Fibroblast of skin of left biceps (primary cell): Measurements from ENCODE around the gene EPN3.

Experiments
- DNase-seq, 2 experiments: peaks; one replicate each; pipeline ENCODE4 v3.0.0-alpha.2; 2013; ENCODE audit warnings: low read depth in 2 of 2

The EPN3 gene

DNA sequence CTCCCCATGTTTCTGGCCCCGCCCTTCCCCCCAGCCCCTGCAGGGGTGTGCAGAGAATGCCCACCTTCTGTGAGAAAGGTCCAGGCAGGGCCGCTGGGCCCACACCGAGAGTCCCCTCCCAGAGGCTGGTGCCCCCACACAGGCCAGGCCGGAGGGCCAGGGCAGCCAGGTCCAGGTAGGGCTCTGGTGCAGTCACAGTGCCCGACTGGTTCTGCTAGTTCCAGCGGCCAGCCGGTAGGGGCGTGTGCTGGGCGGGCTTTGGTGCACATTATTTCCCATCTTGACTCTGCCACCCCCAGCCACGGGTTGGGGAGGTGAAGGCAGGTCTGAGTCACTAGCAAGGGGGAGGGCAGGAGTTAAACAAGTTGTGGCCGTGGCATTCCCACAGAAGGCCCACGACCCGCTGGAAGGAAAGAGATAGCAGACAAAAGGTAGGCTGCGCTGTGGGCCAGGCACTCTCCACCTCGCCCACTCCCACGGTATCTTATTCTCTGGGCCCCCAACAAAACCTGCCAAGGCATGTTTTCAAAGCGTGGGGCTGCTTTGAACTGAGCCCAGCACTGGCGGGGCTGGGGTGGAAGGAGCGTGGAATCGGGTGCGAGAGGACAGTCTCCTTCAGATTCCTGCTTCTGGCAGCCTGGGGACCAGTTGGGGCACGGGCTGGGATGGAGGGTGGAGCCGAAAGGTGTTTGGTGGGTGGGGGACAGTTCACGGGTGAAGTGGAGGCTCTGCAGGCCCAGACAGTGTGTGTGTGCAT is 1.9 kb downstream of the EPN3 start:
- DNase-seq: no peak

GRCh38 chr17:50534979-50535326 is 2.4 kb downstream of the EPN3 start:
- no peak for DNase-seq

- no peak for DNase-seq
Observed at GRCh38 chr17:50535407-50535806, 2.9 kb downstream of the EPN3 start.

- DNase-seq: no peak
Observed at GRCh38 chr17:50536683-50537646, 4.4 kb downstream of the EPN3 start.

DNA sequence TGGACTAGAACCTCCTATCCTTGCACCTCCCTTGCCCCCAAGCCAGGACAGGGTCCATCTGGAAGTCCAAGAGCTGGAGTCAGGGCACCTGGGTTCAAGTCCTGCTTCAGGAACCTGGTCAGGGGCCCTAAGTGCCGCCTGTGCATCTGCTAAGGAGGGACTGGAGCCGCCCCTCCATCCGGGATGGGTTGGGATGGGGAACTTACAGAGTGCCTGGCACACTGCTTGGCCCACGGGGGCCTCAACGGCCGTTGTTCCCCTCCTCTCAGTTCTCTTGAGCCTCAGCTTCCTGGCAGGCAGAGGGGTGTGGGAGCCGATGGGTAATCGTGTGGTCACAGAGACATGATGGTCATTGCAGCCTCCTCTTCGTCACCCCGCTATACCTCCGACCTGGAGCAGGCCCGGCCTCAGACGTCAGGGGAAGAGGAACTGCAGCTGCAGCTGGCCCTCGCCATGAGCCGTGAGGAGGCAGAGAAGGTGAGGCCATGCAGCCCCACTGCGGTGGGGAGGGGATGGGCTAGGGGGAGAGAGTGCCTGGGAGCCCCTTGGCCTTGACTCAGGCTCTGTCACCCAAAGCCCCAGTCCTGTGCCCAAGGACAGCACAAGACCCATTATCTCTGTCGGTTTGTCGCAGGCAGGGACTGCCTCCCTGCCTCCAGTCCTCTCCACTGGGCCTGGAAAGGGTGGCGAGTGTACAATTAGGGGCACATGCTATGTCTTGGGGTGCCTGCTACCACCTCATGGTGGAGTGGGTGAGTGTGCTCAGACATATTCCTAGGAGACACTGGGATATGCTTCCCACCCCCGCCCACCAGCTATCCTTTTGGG is 5.4 kb downstream of the EPN3 start:
- DNase-seq: no peak

- DNase-seq: no peak
Observed at GRCh38 chr17:50538549-50539410, 6.2 kb downstream of the EPN3 start.

GRCh38 chr17:50539762-50540559 is 7.4 kb downstream of the EPN3 start:
- DNase-seq: no peak

- DNase-seq: no peak
Observed at GRCh38 chr17:50540560-50541401, 8.2 kb downstream of the EPN3 start.

DNA sequence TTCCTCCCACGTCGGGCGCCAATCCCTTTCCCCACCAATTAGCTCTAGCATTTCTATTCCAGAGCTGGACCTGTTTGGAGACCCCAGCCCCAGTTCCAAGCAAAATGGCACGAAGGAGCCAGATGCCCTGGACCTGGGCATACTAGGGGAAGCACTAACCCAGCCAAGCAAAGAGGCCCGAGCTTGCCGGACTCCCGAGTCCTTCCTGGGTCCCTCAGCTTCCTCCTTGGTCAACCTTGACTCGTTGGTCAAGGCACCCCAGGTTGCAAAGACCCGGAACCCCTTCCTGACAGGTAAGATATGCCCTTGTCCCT is 8.8 kb downstream of the EPN3 start:
- DNase-seq: no peak

DNA sequence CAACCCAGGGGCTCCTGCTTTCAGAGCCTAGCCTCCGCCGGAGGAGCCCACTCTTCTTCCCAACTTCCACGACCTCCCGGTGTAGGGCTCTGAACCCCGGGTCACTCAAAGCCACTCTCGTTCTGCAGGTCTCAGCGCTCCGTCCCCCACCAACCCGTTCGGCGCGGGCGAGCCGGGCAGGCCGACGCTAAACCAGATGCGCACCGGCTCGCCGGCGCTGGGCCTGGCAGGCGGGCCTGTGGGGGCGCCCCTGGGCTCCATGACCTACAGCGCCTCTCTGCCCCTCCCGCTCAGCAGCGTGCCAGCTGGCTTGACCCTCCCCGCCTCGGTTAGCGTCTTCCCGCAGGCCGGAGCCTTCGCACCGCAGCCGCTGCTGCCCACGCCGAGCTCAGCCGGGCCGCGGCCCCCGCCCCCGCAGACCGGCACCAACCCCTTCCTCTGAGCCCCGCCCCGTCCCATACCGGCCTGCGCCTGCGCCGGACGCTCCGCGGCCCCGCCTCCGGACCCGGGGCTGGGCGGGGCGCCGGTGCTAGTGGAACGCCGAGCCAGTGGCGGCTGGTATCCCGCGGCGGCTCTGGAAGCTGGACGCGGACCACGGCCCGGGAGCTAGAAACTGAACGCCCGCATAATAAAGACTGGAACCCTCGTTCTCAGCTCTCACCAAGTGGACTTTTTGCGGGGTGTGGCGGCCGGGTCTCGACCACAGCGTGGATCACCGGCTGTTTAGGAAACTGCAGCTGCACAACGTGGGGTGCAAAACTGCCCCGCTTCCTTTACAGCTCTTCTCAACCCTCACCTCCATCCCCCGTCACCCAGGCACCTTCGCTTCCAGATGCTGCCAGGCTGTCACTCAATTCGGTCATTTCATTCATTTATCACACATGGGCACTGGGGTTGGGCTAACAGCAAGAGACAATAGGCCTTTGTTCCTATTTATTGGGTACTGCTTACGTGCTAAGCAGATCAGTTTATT is 9.5 kb downstream of the EPN3 start:
- peak; percentile 28 to 36 for DNase-seq

DNA sequence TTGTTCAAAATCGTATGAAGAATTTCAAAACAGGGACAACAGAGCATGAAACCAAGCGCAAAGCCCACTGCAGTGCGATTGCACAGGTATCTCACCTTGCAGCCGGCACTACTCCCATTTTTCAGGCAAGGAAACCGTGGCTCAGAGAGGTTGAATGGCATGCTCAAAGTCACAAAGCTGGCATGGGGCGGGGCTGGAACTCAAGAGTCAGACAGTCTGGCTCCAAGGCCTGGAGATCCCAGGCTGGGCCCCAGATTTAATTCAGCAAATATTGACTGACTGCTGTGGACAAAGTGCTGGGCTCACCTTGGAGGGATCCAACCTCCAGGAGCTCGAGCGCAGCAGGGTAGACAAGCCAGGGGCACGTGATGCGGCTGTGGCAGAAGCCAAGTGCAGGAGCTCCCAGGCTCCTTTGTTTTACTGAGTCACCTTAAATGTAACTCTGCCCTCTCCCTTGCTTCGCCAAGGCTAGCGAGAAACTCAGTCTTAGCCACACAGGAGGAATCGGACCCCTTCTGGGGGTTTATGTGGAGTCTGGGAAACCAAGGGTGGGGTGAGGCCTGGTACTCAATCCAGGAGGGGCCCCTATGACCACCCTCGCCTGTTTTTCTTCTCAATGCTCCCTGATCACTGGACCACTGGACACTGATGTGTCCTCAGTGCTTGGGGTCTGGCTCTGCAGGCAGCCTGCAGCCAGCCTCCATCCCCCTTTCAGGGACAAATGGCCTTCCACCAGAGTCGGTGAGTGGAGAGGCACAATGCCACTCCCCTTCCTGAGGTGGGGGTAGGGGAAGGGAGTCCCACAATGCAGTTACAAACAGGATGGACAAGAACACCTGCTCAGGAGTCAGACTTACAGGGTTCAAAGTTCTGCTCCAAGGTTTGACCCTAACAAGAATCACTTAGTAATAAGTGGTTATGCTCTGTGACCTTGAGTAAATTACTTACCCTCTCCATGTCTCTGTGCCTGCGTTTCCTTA is 10.6 kb downstream of the EPN3 start:
- DNase-seq: no peak

GRCh38 chr17:50544516-50544915 is 12.0 kb downstream of the EPN3 start:
- no peak for DNase-seq

DNA sequence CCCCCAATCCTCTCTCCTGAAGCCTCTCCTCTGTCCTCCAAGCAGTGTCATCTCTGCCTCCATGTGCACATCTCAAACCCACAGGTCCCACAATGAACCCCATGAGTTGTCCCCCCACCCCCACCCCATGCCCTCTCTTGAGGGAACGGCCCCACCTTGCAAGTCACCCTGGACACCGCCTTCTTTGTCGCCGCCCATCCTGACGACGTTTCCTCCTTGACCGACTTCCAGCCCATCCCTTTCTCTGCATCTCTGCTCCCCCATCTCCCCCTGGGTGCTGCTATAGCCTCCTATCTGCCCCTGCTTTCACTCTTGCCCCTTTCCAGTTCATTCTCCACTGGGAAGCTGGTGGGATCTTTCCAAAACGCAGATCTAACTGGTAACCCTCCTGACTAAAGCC is 12.8 kb downstream of the EPN3 start:
- DNase-seq: no peak

DNA sequence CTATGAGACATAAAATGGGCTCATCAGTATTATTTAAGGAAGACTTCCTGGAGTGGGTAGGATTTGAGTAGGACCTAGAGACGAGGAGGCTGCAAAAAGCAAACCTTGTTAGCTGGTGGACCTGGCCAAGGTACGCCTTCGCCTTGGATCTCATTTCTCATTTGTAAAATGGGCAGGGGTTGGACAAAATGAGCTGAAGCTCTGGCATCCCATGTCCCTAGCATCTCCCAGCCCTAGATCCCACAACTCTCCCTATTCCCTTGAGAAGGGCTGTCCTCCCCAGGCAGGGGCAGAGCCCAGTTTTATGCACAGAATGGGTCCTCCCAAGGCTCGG is 14.1 kb downstream of the EPN3 start:
- no peak for DNase-seq

GRCh38 chr17:50547035-50547735 is 14.7 kb downstream of the EPN3 start, which contains the start of gene SPATA20:
TSS of gene SPATA20 (plus strand) at chr17:50547174. CDS start at chr17:50547209, 35 bp downstream.
- peak; percentile 59 to 62 for DNase-seq

- DNase-seq: no peak
Observed at GRCh38 chr17:50547736-50548083, 15.2 kb downstream of the EPN3 start.

GRCh38 chr17:50548831-50549230 is 16.3 kb downstream of the EPN3 start:
- no peak for DNase-seq
